HG03571 (cell line): ENCODE results near the gene NOCT.
"Not testable (repeated sequence)": the region's sequence is repeated elsewhere in the genome, so short reads cannot be mapped to it uniquely, and the experiment has no call there.

Source experiments
- ATAC-seq: cut with Tn5 transposase; IDR thresholded peaks from one replicate; pipeline ENCODE4 v1.9.1; 2021; ENCODE audit not compliant: unreplicated experiment

Gene NOCT

DNA sequence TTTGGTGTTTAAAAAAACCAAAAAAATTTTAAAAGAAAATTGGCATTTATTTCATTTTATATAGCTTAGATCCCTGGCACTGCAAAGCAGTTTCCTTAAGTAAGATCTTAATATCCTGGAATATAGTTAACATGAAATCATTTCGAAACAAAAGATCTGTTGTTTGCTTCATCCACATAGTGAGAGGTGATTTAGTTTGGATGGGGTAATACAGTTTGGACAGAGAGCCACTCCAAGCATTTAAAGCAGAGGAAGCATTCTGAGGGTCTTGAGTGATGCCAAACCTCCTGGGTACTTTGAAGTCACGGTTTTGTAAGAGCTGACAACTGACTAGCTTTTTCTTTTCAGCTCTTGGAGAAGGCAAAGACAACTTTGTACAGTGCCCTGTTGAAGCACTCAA lies 28.7 kb downstream of the NOCT start:
- ATAC-seq, result no peak

- no peak for ATAC-seq
These were observed 32.4 kb downstream of the NOCT start for GRCh38 chr4:139048026-139048425.

- no peak for ATAC-seq
These were observed 34.9 kb downstream of the NOCT start for GRCh38 chr4:139050446-139050845.

- ATAC-seq, result no peak
These were observed 38.3 kb downstream of the NOCT start for GRCh38 chr4:139053909-139054308.

GRCh38 chr4:139054791-139055505 lies 39.4 kb downstream of the NOCT start:
- ATAC-seq, result no peak

DNA sequence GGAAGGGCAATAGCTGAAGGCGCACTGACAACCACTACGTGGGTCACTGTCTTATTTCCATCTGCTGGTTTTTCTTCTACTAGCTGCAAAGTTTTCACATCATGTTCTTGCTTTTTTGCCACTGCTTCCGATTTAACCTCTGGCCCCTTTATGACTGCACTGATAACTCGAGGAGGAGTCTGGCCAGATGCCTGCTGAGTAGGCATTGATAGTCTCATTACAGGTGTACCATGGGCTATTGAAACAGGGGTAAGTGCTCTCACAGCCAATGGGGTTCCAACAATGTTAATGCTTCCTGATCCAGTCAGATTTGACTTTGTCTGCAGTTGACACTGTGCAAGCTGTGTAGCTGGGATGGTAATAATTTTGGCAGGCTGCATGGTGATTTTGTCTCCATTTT lies 43.4 kb downstream of the NOCT start:
- ATAC-seq, result not testable (repeated sequence)

DNA sequence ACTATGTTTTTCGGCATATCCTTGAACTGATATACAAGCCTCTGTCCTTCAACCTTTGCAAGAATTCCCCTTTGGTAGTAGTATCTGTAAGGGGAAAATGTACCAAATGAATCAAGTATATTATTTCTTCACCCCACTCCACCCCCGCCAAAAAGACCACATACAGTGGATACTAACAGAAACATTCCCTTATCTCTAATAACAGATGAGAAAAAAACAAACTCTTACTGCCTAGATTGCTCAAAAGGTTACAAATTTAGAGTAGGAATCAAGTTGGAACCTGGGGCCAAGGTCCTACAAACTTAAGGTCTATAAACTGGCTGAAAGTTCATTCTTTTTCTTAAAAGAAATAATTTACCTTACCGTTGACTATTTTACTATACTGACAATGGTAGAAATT lies 45.0 kb downstream of the NOCT start:
- ATAC-seq, result no peak

DNA sequence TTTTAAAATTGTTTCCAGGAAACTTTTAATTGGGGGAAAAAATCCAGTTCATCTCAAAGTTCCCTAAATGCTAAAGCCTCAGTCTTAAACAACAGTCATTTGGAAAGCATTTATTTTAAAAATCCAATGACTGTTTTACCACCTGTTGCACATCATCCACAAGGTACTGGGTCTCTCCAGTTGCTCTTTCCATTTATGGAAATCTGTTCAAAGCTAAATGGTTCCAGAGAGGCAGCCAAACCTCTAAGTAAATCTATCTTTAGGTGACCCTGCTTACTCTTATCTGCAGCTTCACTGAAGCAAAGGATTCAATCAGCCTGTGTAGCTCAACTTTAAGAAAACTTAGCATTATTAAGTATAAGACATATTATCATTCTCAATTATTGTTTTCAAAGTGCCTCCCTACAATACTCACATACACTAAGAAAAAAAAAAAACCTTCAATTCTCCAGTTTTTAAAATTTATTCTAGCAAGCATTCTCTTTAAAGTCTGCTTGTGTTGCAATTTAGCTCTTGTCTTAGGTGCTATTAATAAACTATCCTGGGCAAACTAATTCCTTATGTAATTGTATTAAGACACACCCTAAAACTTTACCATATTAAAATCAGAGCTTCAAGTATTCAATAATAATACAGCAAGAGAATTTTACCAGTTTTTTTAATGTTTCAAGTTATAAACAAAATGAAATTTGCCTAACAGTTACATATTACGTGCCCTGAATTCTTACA lies 60.6 kb downstream of the NOCT start:
- ATAC-seq, result no peak

- ATAC-seq, result no peak
These were observed 62.2 kb downstream of the NOCT start for GRCh38 chr4:139077567-139078355.

GRCh38 chr4:139078926-139079325 lies 63.3 kb downstream of the NOCT start:
- no peak for ATAC-seq

GRCh38 chr4:139082750-139083606 lies 67.4 kb downstream of the NOCT start:
- peak; percentile 86 for ATAC-seq

GRCh38 chr4:139083607-139083955 lies 68.0 kb downstream of the NOCT start:
- ATAC-seq, result peak; percentile 22

GRCh38 chr4:139083956-139084803 lies 68.6 kb downstream of the NOCT start:
- peak; percentile 57 for ATAC-seq

GRCh38 chr4:139084804-139085093 lies 69.2 kb downstream of the NOCT start:
- no peak for ATAC-seq

DNA sequence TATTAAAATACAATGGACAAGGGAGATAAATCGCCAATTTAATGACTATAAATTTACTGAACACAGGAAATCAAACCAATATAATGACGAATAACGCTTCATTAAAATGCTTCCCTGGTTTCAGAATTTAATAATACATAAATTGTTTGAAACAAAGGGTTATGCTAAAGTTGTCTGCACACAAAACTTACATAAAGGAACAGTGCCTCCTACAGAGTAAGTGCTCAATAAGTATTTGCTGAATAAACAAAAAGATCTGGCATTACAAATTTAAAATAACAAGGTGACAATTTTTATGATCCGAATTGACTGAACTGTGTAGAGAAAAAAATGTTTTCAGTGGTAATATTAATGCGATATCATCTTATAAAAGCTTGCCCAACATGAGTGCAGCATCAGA lies 69.6 kb downstream of the NOCT start:
- no peak for ATAC-seq

DNA sequence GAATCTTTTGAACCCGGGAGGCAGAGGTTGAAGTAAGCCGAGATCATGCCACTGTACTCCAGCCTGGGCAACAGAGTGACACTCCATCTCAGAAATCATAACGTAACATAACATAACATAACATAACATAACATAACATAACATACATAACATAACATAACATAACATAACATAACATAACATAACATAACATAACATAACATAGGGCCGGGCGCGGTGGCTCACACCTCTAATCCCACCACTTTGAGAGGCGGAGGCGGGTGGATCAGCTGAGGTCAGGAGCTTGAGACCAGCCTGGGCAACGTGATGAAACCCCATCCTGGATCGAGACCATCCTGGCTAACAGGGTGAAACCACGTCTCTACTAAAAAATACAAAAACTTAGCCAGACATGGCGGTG lies 76.7 kb downstream of the NOCT start:
- no peak for ATAC-seq
